HepG2 (cell line): ENCODE measurements around the gene ABCB9. TPM values are rescaled to one million over a fixed set of nuclear protein-coding genes. Genes with fewer than 3 reads are reported as not detected.

Experiments
- ATAC-seq: fragments of 200-7000 bp; cut with Tn5 transposase; 3 replicates; pipeline ENCODE4 v1.9.1; 2020; ENCODE audit warnings: mild to moderate bottlenecking, moderate library complexity
- BruUV-seq: library from RNA; stranded (reverse); fragments of 400-500 nt; replicated peaks from 2 replicates; lab custom pipeline; 2021; lab: Mats Ljungman, UMichigan
- CTCF ChIA-PET: fragments of 300-600 bp; formaldehyde crosslinking; extraction: SDS; loops from one replicate; lab custom pipeline; 2021; ENCODE audit warnings: low total read pairs, inconsistent platforms, low intra/inter-chr PET ratio; lab: Yijun Ruan, JAX
- POLR2A ChIA-PET: fragments of 350-600 bp; sonication (Branson Sonifier 250); formaldehyde crosslinking; loops from one replicate; lab custom pipeline; 2020; ENCODE audit warnings: antibody characterized with exemption, inconsistent platforms; lab: Yijun Ruan, JAX
- DNase-seq: peaks from one replicate; pipeline ENCODE4 v3.0.0-alpha.2; 2015; ENCODE audit warnings: low spot score
- FAIRE-seq: peaks from 3 replicates; lab custom pipeline; 2011; peaks lifted over from hg19 to GRCh38; lab: Jason Lieb, UNC
- H2AFZ ChIP-seq: one replicate; pipeline ENCODE4 v1.6.1; 2011; ENCODE audit warnings: low read length, inconsistent platforms
- H3K27ac ChIP-seq: fragments of 300-600 bp; 3 replicates; pipeline ENCODE4 v1.8.0; 2011; ENCODE audit warnings: mixed run types, mild to moderate bottlenecking, mixed read lengths, low read length, inconsistent platforms; ENCODE audit not compliant: insufficient read depth; ENCODE audit errors: extremely low read length
- H3K27me3 ChIP-seq, 2 experiments: fragments of 200-600 bp in 1 of 2; 2 replicates in 1 of 2; 3 replicates in 1 of 2; pipeline versions ENCODE4 v1.6.0 to v1.8.0; 2011; ENCODE audit warnings: low read length in 2 of 2, mild to moderate bottlenecking in 2 of 2, moderate library complexity in 2 of 2, inconsistent platforms in 1 of 2; ENCODE audit not compliant: insufficient read depth in 2 of 2, control insufficient read depth in 1 of 2
- H3K36me3 ChIP-seq, 2 experiments: fragments of 200-600 bp in 1 of 2; replicated peaks in 1 of 2; 2 replicates in 1 of 2; 3 replicates in 1 of 2; pipeline versions ENCODE4 v1.5.1 to v1.8.0; 2011; ENCODE audit warnings: low read length in 2 of 2, inconsistent platforms in 1 of 2; ENCODE audit not compliant: insufficient read depth in 2 of 2, control insufficient read depth in 1 of 2
- H3K4me1 ChIP-seq: 2 replicates; pipeline ENCODE4 v1.5.1; 2012; ENCODE audit warnings: low read length, inconsistent platforms; ENCODE audit not compliant: insufficient read depth
- H3K4me2 ChIP-seq: 2 replicates; pipeline ENCODE4 v1.6.0; 2011; ENCODE audit warnings: low read depth, low read length, inconsistent platforms
- H3K4me3 ChIP-seq, 3 experiments: fragments of 200-600 bp in 1 of 3; sonication (generic), shearing (Covaris generic) in 1 of 3; replicated peaks in 1 of 3; 2 replicates each; pipeline ENCODE4 v1.5.1; 2011 to 2016; ENCODE audit warnings: low read length in 3 of 3, inconsistent platforms in 2 of 3, low read depth in 2 of 3, mild to moderate bottlenecking in 2 of 3, control low read depth in 1 of 3, mixed read lengths in 1 of 3; ENCODE audit not compliant: insufficient read depth in 1 of 3
- H3K79me2 ChIP-seq: one replicate; pipeline ENCODE4 v1.6.1; 2011; ENCODE audit warnings: low read length, inconsistent platforms; ENCODE audit not compliant: insufficient read depth
- H3K9ac ChIP-seq: 2 replicates; pipeline ENCODE4 v1.6.0; 2011; ENCODE audit warnings: mild to moderate bottlenecking, low read depth, low read length, inconsistent platforms; ENCODE audit not compliant: insufficient read depth
- H3K9me3 ChIP-seq: 2 replicates; pipeline ENCODE4 v1.5.1; 2012; ENCODE audit warnings: mild to moderate bottlenecking, low read length
- H4K20me1 ChIP-seq: 2 replicates; pipeline ENCODE4 v1.6.0; 2011; ENCODE audit warnings: inconsistent platforms, mild to moderate bottlenecking, low read length, moderate library complexity; ENCODE audit not compliant: insufficient read depth
- JDP2 ChIP-seq: sonication (generic); formaldehyde crosslinking; IDR thresholded peaks from 2 replicates; pipeline ENCODE4 v1.8.1; 2022; ENCODE audit warnings: missing genetic modification reagents, borderline replicate concordance
- NFE2L2 ChIP-seq: fragments of 150-350 bp; IDR thresholded peaks from 2 replicates; pipeline ENCODE4 v1.6.1; 2014; ENCODE audit warnings: low read length
- SMAD3 ChIP-seq: sonication (generic); formaldehyde crosslinking; IDR thresholded peaks from 2 replicates; pipeline ENCODE4 v1.4.0; 2020; ENCODE audit warnings: missing genetic modification reagents
- ZNF296 ChIP-seq: sonication (generic); formaldehyde crosslinking; conservative IDR thresholded peaks from 2 replicates; pipeline ENCODE4 v1.5.0; 2020; ENCODE audit warnings: mild to moderate bottlenecking, missing genetic modification reagents
- ZNF367 ChIP-seq: sonication (generic); formaldehyde crosslinking; IDR thresholded peaks from 2 replicates; pipeline ENCODE4 v1.4.0; 2020; ENCODE audit warnings: missing genetic modification reagents, borderline replicate concordance
- WGBS: methylation state at CpG from one replicate; pipeline ENCODE4 v1.1.6; 2017; ENCODE audit warnings: low lambda C conversion rate; 5-methylcytosine and 5-hydroxymethylcytosine counted together
- in situ Hi-C: cut with HindIII; loops from 2 replicates; pipeline ENCODE4 v1.10.0; 2017; ENCODE audit warnings: low pct_unique_long_range_greater_than_20kb; ENCODE audit not compliant: extremely low pct_ligation_motif_present
- intact Hi-C: fragments of 100-400 bp; cut with micrococcal nuclease; formaldehyde crosslinking; loops from one replicate; pipeline ENCODE4 v1.10.0; 2022; ENCODE audit not compliant: unreplicated experiment
- polyA plus RNA-seq, 8 experiments: library from polyadenylated mRNA; depleted of rRNA in 3 of 8; stranded (reverse) in 7 of 8; unstranded in 1 of 8; fragments of >200 nt; fragmentation: Illumina TruSeq in 4 of 8; extraction: Trizol in 4 of 8; gene quantifications; 2 replicates each; pipeline versions ENCODE4 v1.2.1 to v1.2.3, GENCODE V29; 2011 to 2016; ENCODE audit warnings: low read depth in 4 of 8, missing spikeins in 1 of 8, mixed read lengths in 1 of 8; ENCODE audit not compliant: insufficient read depth in 1 of 8
- total RNA-seq, 5 experiments: library from RNA; depleted of rRNA; stranded (reverse); fragments of >200 nt; fragmentation: Illumina TruSeq; extraction: Trizol; gene quantifications; 2 replicates each; pipeline ENCODE4 v1.2.3, GENCODE V29; 2016; ENCODE audit warnings: low read depth in 1 of 5
- TF ChIP-seq, protein P1 (sequence below): sonication (generic); formaldehyde crosslinking; IDR thresholded peaks from 2 replicates; pipeline ENCODE4 v1.5.1; 2020; ENCODE audit warnings: mild to moderate bottlenecking, missing genetic modification reagents, moderate library complexity
- TF ChIP-seq, protein P2 (sequence below): sonication (generic); formaldehyde crosslinking; IDR thresholded peaks from 2 replicates; pipeline ENCODE4 v1.9.0; 2021; ENCODE audit warnings: missing genetic modification reagents, mild to moderate bottlenecking, borderline replicate concordance

The ABCB9 gene
- total and polyA plus RNA-seq, 2 of the 13 experiments (the other 11 are each of a cell fraction or from before 2014, with no cell fraction given) = 5.1 to 6.0 TPM

DNA sequence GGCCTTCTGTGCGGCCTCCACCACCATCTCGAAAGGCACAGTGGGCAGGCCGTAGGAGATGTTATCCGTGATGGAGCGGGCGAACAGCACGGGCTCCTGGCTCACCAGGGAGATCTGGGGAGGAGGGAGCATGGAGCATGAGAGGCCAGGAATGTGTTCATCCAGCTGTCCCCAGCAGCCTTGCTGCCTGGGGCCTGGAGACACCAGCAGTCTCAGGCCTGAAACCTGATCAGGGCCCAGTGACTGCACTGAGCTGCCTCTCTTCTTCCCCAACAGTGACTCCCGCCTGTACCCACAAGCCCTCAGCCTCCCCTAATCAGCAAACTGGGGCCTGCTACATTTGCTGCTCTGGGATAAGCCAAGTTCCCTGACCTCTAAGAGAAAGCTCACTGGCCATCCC is 30.9 kb downstream of the ABCB9 start:
- ChIA-PET POLR2A (no interaction called here), CTCF (no interaction called here)
- Histone ChIP-seq H3K9ac (no peak overlapping the region), H3K4me3 (no peak overlapping the region), H3K27ac (no peak overlapping the region), H3K36me3 (no peaks in the 10 kb centered on the region; a peak in 1 of 5 replicates), H3K4me2 (no peak overlapping the region), H4K20me1 (no peaks in the 10 kb centered on the region), H3K27me3 (no peaks in the 10 kb centered on the region; a peak in 1 of 5 replicates), H3K79me2 (no peaks in the 10 kb centered on the region), H3K4me1 (peaks cover 9% of the 10 kb centered on the region; the same call in 1 of the 2 replicates), H2AFZ (no peak overlapping the region), H3K9me3 (no peaks in the 10 kb centered on the region)
- ATAC-seq (no peak; the same call in 2 of the 3 replicates), FAIRE-seq (no peak), DNase-seq (no peak)
- in situ Hi-C loops (no loop called here), intact Hi-C loops (no loop called here)
- WGBS = 97% methylated on average over 3 of the region's 8 CpGs
- BruUV-seq = no TSS peak
- TF ChIP-seq JDP2 (CRISPR knock-in tag) = no peak
- TF ChIP-seq, protein P1, sequence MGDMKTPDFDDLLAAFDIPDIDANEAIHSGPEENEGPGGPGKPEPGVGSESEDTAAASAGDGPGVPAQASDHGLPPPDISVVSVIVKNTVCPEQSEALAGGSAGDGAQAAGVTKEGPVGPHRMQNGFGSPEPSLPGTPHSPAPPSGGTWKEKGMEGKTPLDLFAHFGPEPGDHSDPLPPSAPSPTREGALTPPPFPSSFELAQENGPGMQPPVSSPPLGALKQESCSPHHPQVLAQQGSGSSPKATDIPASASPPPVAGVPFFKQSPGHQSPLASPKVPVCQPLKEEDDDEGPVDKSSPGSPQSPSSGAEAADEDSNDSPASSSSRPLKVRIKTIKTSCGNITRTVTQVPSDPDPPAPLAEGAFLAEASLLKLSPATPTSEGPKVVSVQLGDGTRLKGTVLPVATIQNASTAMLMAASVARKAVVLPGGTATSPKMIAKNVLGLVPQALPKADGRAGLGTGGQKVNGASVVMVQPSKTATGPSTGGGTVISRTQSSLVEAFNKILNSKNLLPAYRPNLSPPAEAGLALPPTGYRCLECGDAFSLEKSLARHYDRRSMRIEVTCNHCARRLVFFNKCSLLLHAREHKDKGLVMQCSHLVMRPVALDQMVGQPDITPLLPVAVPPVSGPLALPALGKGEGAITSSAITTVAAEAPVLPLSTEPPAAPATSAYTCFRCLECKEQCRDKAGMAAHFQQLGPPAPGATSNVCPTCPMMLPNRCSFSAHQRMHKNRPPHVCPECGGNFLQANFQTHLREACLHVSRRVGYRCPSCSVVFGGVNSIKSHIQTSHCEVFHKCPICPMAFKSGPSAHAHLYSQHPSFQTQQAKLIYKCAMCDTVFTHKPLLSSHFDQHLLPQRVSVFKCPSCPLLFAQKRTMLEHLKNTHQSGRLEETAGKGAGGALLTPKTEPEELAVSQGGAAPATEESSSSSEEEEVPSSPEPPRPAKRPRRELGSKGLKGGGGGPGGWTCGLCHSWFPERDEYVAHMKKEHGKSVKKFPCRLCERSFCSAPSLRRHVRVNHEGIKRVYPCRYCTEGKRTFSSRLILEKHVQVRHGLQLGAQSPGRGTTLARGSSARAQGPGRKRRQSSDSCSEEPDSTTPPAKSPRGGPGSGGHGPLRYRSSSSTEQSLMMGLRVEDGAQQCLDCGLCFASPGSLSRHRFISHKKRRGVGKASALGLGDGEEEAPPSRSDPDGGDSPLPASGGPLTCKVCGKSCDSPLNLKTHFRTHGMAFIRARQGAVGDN (CRISPR knock-in tag) = 0 out of 2 replicates have a peak, but pooled peaks have one; percentile 9

DNA sequence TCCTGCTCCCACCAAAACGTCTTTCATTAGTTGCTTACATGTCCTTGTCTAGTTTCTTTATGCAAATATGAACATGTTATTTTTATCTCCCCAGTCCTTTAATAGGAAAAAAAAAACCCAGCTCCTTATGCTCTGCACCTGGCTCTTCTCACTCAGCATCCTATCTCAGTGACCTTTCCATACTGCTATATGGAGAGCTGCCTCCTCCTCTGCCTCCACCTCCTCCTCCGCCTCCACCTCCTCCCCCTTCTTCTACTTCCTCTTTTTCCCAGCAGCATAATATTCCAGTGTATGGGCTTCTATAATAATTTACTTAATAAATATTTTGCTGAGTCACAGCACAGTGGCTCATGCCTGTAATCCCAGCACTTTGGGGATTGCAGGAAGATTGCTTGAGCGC is 31.5 kb downstream of the ABCB9 start:
- no peak for FAIRE-seq
- H3K4me3 ChIP-seq = no peak overlapping the region
- ChIA-PET CTCF (no interaction called here), POLR2A (no interaction called here)
- no peak overlapping the region for H3K9ac ChIP-seq
- WGBS = 77% methylated on average over 3 of the region's 3 CpGs
- no peaks in the 10 kb centered on the region for H3K9me3 ChIP-seq
- H3K27me3 ChIP-seq = no peaks in the 10 kb centered on the region; a peak in 1 of 5 replicates
- H3K36me3 ChIP-seq = no peaks in the 10 kb centered on the region; a peak in 1 of 5 replicates
- ATAC-seq = no peak
- H3K27ac ChIP-seq = no peak overlapping the region
- in situ Hi-C loops (no loop called here), intact Hi-C loops (no loop called here)
- TF ChIP-seq SMAD3 (CRISPR knock-in tag) = no peak
- peak; percentile 65 for TF ChIP-seq NFE2L2
- no peak for TF ChIP-seq ZNF296 (CRISPR knock-in tag)
- no peak for TF ChIP-seq ZNF367 (CRISPR knock-in tag)
- TF ChIP-seq, protein P2, sequence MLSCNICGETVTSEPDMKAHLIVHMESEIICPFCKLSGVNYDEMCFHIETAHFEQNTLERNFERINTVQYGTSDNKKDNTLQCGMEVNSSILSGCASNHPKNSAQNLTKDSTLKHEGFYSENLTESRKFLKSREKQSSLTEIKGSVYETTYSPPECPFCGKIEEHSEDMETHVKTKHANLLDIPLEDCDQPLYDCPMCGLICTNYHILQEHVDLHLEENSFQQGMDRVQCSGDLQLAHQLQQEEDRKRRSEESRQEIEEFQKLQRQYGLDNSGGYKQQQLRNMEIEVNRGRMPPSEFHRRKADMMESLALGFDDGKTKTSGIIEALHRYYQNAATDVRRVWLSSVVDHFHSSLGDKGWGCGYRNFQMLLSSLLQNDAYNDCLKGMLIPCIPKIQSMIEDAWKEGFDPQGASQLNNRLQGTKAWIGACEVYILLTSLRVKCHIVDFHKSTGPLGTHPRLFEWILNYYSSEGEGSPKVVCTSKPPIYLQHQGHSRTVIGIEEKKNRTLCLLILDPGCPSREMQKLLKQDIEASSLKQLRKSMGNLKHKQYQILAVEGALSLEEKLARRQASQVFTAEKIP (CRISPR knock-in tag) = no peak
- H2AFZ ChIP-seq = no peak overlapping the region
- no peak for DNase-seq
- no TSS peak for BruUV-seq
- no peaks in the 10 kb centered on the region for H3K79me2 ChIP-seq
- no peaks in the 10 kb centered on the region for H4K20me1 ChIP-seq
- H3K4me2 ChIP-seq = no peak overlapping the region
- H3K4me1 ChIP-seq = peaks cover 9% of the 10 kb centered on the region; the same call in 1 of the 2 replicates
